Stimulated activated CD4-positive, alpha-beta T cell treated with anti-CD3 and anti-CD28 coated beads, Interleukin-2, amount 100 ng/mL, for 4 hours (primary cell): ENCODE measurements around the gene FZD10.

Source experiments
- DNase-seq: peaks from one replicate; pipeline ENCODE4 v3.0.0-alpha.2; 2020; ENCODE audit warnings: low read depth

The FZD10 gene

GRCh38 chr12:130154276-130155070 lies 7.8 kb upstream of the FZD10 start:
- DNase-seq, result no peak

- DNase-seq, result no peak
Measured at GRCh38 chr12:130155416-130156073, 6.7 kb upstream of the FZD10 start.

GRCh38 chr12:130156652-130157275 lies 5.5 kb upstream of the FZD10 start:
- no peak for DNase-seq

- DNase-seq, result no peak
Measured at GRCh38 chr12:130157998-130158753, 4.1 kb upstream of the FZD10 start.

GRCh38 chr12:130158754-130159059 lies 3.6 kb upstream of the FZD10 start:
- no peak for DNase-seq

GRCh38 chr12:130160306-130160705 lies 2.0 kb upstream of the FZD10 start:
- no peak for DNase-seq

GRCh38 chr12:130160711-130161231 lies 1.5 kb upstream of the FZD10 start:
- DNase-seq, result no peak

GRCh38 chr12:130161261-130162243 lies 712 bp upstream of the FZD10 start:
- DNase-seq, result no peak

- no peak for DNase-seq
Measured at GRCh38 chr12:130162745-130163460, 639 bp downstream of the FZD10 start.

- DNase-seq, result no peak
Measured at GRCh38 chr12:130163461-130164215, 1.4 kb downstream of the FZD10 start.

- no peak for DNase-seq
Measured at GRCh38 chr12:130164216-130164542, 1.9 kb downstream of the FZD10 start.

- no peak for DNase-seq
Measured at GRCh38 chr12:130164936-130165335, 2.7 kb downstream of the FZD10 start.

- DNase-seq, result no peak
Measured at GRCh38 chr12:130166306-130166705, 4.0 kb downstream of the FZD10 start.

GRCh38 chr12:130167537-130167936 lies 5.3 kb downstream of the FZD10 start:
- DNase-seq, result no peak

GRCh38 chr12:130169256-130169655 lies 7.0 kb downstream of the FZD10 start:
- DNase-seq, result no peak

GRCh38 chr12:130169924-130170323 lies 7.7 kb downstream of the FZD10 start:
- DNase-seq, result no peak

GRCh38 chr12:130170611-130171010 lies 8.3 kb downstream of the FZD10 start:
- no peak for DNase-seq

- no peak for DNase-seq
Measured at GRCh38 chr12:130177635-130178242, 15.5 kb downstream of the FZD10 start.

GRCh38 chr12:130178282-130178681 lies 16.0 kb downstream of the FZD10 start:
- DNase-seq, result no peak
